Activated CD4-positive, alpha-beta T cell treated with anti-CD3 and anti-CD28 coated beads for 48 hours (primary cell): Measurements from ENCODE around the gene C16orf87.
"Not testable (repeated sequence)": the region's sequence is repeated elsewhere in the genome, so short reads cannot be mapped to it uniquely, and the experiment has no call there.

Experiments
- DNase-seq: peaks from one replicate; pipeline ENCODE4 v3.0.0-alpha.2; 2020

Gene C16orf87

GRCh38 chr16:46793841-46794240 lies 37.1 kb downstream of the C16orf87 start:
- no peak for DNase-seq

GRCh38 chr16:46790599-46791270 lies 40.2 kb downstream of the C16orf87 start:
- no peak for DNase-seq

GRCh38 chr16:46789499-46790414 lies 41.2 kb downstream of the C16orf87 start:
- DNase-seq = peak; percentile 83

- no peak for DNase-seq
Observed at GRCh38 chr16:46788891-46789474, 42.0 kb downstream of the C16orf87 start.

- DNase-seq = no peak
Observed at GRCh38 chr16:46787909-46788308, 43.1 kb downstream of the C16orf87 start.

GRCh38 chr16:46785076-46785845 lies 45.7 kb downstream of the C16orf87 start:
- DNase-seq = no peak

- DNase-seq = not testable (repeated sequence)
Observed at GRCh38 chr16:46784569-46784968, 46.4 kb downstream of the C16orf87 start.

- DNase-seq = no peak
Observed at GRCh38 chr16:46783800-46784199, 47.2 kb downstream of the C16orf87 start.

GRCh38 chr16:46782320-46782719 lies 48.7 kb downstream of the C16orf87 start:
- no peak for DNase-seq

GRCh38 chr16:46777804-46778203 lies 53.2 kb downstream of the C16orf87 start:
- DNase-seq = no peak

GRCh38 chr16:46775214-46775613 lies 55.8 kb downstream of the C16orf87 start:
- no peak for DNase-seq

GRCh38 chr16:46774743-46775177 lies 56.2 kb downstream of the C16orf87 start:
- no peak for DNase-seq

- no peak for DNase-seq
Observed at GRCh38 chr16:46772463-46772862, 58.5 kb downstream of the C16orf87 start.

- no peak for DNase-seq
Observed at GRCh38 chr16:46768809-46769208, 62.2 kb downstream of the C16orf87 start.

GRCh38 chr16:46765050-46765449 lies 65.9 kb downstream of the C16orf87 start:
- no peak for DNase-seq

GRCh38 chr16:46763147-46763546 lies 67.8 kb downstream of the C16orf87 start:
- no peak for DNase-seq

- DNase-seq = no peak
Observed at GRCh38 chr16:46762583-46762982, 68.4 kb downstream of the C16orf87 start.

- no peak for DNase-seq
Observed at GRCh38 chr16:46759309-46759708, 71.7 kb downstream of the C16orf87 start.

GRCh38 chr16:46757339-46758050 lies 73.5 kb downstream of the C16orf87 start:
- DNase-seq = no peak

- DNase-seq = no peak
Observed at GRCh38 chr16:46756772-46757171, 74.2 kb downstream of the C16orf87 start.

GRCh38 chr16:46753015-46753414 lies 78.0 kb downstream of the C16orf87 start:
- DNase-seq = no peak

GRCh38 chr16:46751381-46751780 lies 79.6 kb downstream of the C16orf87 start:
- no peak for DNase-seq
